GM12878 (cell line): Measurements from ENCODE around the gene MAD1L1.

Experiments used
- CHD2 ChIP-seq: IDR thresholded peaks from 2 replicates; pipeline ENCODE4 v1.6.1; 2011; ENCODE audit warnings: low read depth, low read length, improper control_type of control experiment, borderline replicate concordance
- CTCF ChIP-seq, 3 experiments: IDR thresholded peaks in 2 of 3; conservative IDR thresholded peaks in 1 of 3; 2 replicates each; pipeline ENCODE4 v1.5.1; 2011; ENCODE audit warnings: low read depth in 3 of 3, low read length in 3 of 3, mild to moderate bottlenecking in 3 of 3, control low read depth in 2 of 3, moderate library complexity in 2 of 3, inconsistent platforms in 1 of 3, mixed read lengths in 1 of 3; ENCODE audit not compliant: control insufficient read depth in 2 of 3, insufficient read depth in 1 of 3; ENCODE audit errors: extremely low read depth in 1 of 3
- ELK1 ChIP-seq: IDR thresholded peaks from 2 replicates; pipeline ENCODE4 v1.6.1; 2012; ENCODE audit warnings: low read depth, low read length, improper control_type of control experiment
- EP300 ChIP-seq, 2 experiments: fragments of 150-350 bp in 1 of 2; IDR thresholded peaks; 2 replicates each; pipeline ENCODE4 v1.6.1; 2011 to 2012; ENCODE audit warnings: low read depth in 2 of 2, low read length in 2 of 2, borderline replicate concordance in 1 of 2, improper control_type of control experiment in 1 of 2, inconsistent platforms in 1 of 2; ENCODE audit not compliant: control insufficient read depth in 1 of 2
- ETV6 ChIP-seq, 2 experiments: fragments of 450-650 bp in 1 of 2; IDR thresholded peaks in 1 of 2; conservative IDR thresholded peaks in 1 of 2; 2 replicates each; pipeline ENCODE4 v1.6.1; 2014; ENCODE audit warnings: antibody characterized with exemption in 1 of 2, borderline replicate concordance in 1 of 2, low read depth in 1 of 2, mild to moderate bottlenecking in 1 of 2, moderate library complexity in 1 of 2
- NR2C2 ChIP-seq: IDR thresholded peaks from 2 replicates; pipeline ENCODE4 v1.6.1; 2011; ENCODE audit warnings: borderline replicate concordance, low read depth; ENCODE audit not compliant: control insufficient read depth, insufficient read length
- RAD51 ChIP-seq: fragments of 450-650 bp; IDR thresholded peaks from 2 replicates; pipeline ENCODE4 v1.6.1; 2016; ENCODE audit warnings: moderate library complexity, mild to moderate bottlenecking, inconsistent platforms
- SP1 ChIP-seq: IDR thresholded peaks from one replicate; pipeline ENCODE4 v1.6.1; 2011; ENCODE audit warnings: low read depth, low read length
- ZNF274 ChIP-seq: IDR thresholded peaks from one replicate; pipeline ENCODE4 v1.8.0; 2011; ENCODE audit not compliant: insufficient read length, insufficient read depth

- TF ChIP-seq CHD2 (no peak), CTCF (IDR thresholded peaks at IDR 0.05 in 2 of 3, conservative IDR thresholded peaks at IDR 0.05 in 1 of 3; ENCODE audit: control insufficient read depth in 2 of 3, extremely low read depth in 1 of 3, insufficient read depth in 1 of 3, low read depth in 3 of 3, low read length in 3 of 3) (peak; percentile 15 to 47 (median 37); a peak in 4 of 6 replicates), ETV6 (conservative IDR thresholded peaks at IDR 0.05 in 1 of 2, IDR thresholded peaks at IDR 0.05 in 1 of 2; ENCODE audit: borderline replicate concordance in 1 of 2, low read depth in 1 of 2) (no peak), EP300 (IDR thresholded peaks at IDR 0.05; ENCODE audit: borderline replicate concordance in 1 of 2, control insufficient read depth in 1 of 2, low read depth in 2 of 2, low read length in 2 of 2) (no peak), RAD51 (no peak), ZNF274 (no peak), ELK1 (no peak), SP1 (no peak), NR2C2 (no peak)
Measured at GRCh38 chr7:2104107-2104710, 128.5 kb downstream of the MAD1L1 start.
